ENCODE results near the gene CD93.

CD93 gene

GRCh38 chr20:23106271-23106851, 20.2 kb upstream of the CD93 start:
- Histone ChIP-seq H3K9ac (ENCODE audit: low read depth, low read length) (no peak overlapping the region), H3K27me3 (ENCODE audit: control insufficient read depth, insufficient read depth, low read length) (no peaks in the 10 kb centered on the region), H3K9me3 (ENCODE audit: control insufficient read depth, insufficient read depth, low read length) (no peaks in the 10 kb centered on the region), H3K36me3 (ENCODE audit: control insufficient read depth, insufficient read depth, low read length) (no peaks in the 10 kb centered on the region), H3K4me3 (ENCODE audit: low read depth, low read length) (no peak overlapping the region), H3K4me1 (ENCODE audit: control insufficient read depth, insufficient read depth, low read length) (no peaks in the 10 kb centered on the region)

GRCh38 chr20:23105193-23105592, 19.1 kb upstream of the CD93 start:
- H3K9me3 ChIP-seq (ENCODE audit: control insufficient read depth, insufficient read depth, low read length), result no peaks in the 10 kb centered on the region

GRCh38 chr20:23103284-23104018, 17.3 kb upstream of the CD93 start:
- Histone ChIP-seq H3K9ac (ENCODE audit: low read depth, low read length) (no peak overlapping the region), H3K9me3 (ENCODE audit: control insufficient read depth, insufficient read depth, low read length) (no peaks in the 10 kb centered on the region), H3K36me3 (ENCODE audit: control insufficient read depth, insufficient read depth, low read length) (no peaks in the 10 kb centered on the region), H3K27me3 (ENCODE audit: control insufficient read depth, insufficient read depth, low read length) (no peaks in the 10 kb centered on the region), H3K4me3 (ENCODE audit: low read depth, low read length) (no peak overlapping the region), H3K4me1 (ENCODE audit: control insufficient read depth, insufficient read depth, low read length) (no peaks in the 10 kb centered on the region)

More at GRCh38 chr20:23105193-23105592, 19.1 kb upstream of the CD93 start:
- Histone ChIP-seq H3K4me3 (ENCODE audit: low read depth, low read length) (no peak overlapping the region), H3K4me1 (ENCODE audit: control insufficient read depth, insufficient read depth, low read length) (no peaks in the 10 kb centered on the region), H3K27me3 (ENCODE audit: control insufficient read depth, insufficient read depth, low read length) (no peaks in the 10 kb centered on the region), H3K36me3 (ENCODE audit: control insufficient read depth, insufficient read depth, low read length) (no peaks in the 10 kb centered on the region), H3K9ac (ENCODE audit: low read depth, low read length) (no peak overlapping the region)

- Histone ChIP-seq H3K27me3 (ENCODE audit: control insufficient read depth, insufficient read depth, low read length) (no peaks in the 10 kb centered on the region), H3K9ac (ENCODE audit: low read depth, low read length) (no peak overlapping the region)
Observed at GRCh38 chr20:23101696-23102406, 15.7 kb upstream of the CD93 start.

DNA sequence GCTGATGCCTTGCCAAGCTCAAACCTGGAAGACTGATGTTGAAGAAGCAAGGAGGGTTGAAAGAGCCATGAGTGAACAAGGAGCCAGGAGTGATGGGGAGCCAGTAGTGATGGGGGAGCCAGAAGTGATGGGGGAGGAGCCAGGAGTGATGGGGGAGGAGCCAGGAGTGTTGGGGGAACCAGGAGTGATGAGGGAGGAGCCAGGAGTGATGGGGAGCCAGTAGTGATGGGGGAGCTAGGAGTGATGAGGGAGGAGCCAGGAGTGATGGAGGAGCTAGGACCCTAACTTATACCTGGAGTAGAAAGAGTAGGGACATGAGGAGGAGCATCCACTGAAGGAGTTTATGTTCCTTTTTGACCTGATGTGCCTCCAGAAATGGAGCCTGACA, 14.6 kb upstream of the CD93 start:
- Histone ChIP-seq H3K9ac (ENCODE audit: low read depth, low read length) (no peak overlapping the region), H3K4me3 (ENCODE audit: low read depth, low read length) (no peak overlapping the region), H3K27me3 (ENCODE audit: control insufficient read depth, insufficient read depth, low read length) (no peaks in the 10 kb centered on the region), H3K36me3 (ENCODE audit: control insufficient read depth, insufficient read depth, low read length) (no peaks in the 10 kb centered on the region), H3K9me3 (ENCODE audit: control insufficient read depth, insufficient read depth, low read length) (no peaks in the 10 kb centered on the region), H3K4me1 (ENCODE audit: control insufficient read depth, insufficient read depth, low read length) (no peaks in the 10 kb centered on the region)

More at GRCh38 chr20:23101696-23102406, 15.7 kb upstream of the CD93 start:
- H3K4me1 ChIP-seq (ENCODE audit: control insufficient read depth, insufficient read depth, low read length), result no peaks in the 10 kb centered on the region
- H3K9me3 ChIP-seq (ENCODE audit: control insufficient read depth, insufficient read depth, low read length), result no peaks in the 10 kb centered on the region
- no peak overlapping the region for H3K4me3 ChIP-seq (ENCODE audit: low read depth, low read length)
- no peaks in the 10 kb centered on the region for H3K36me3 ChIP-seq (ENCODE audit: control insufficient read depth, insufficient read depth, low read length)

GRCh38 chr20:23099791-23100719, 13.9 kb upstream of the CD93 start:
- H3K9ac ChIP-seq (ENCODE audit: low read depth, low read length), result no peak overlapping the region
- no peak overlapping the region for H3K4me3 ChIP-seq (ENCODE audit: low read depth, low read length)
- no peaks in the 10 kb centered on the region for H3K9me3 ChIP-seq (ENCODE audit: control insufficient read depth, insufficient read depth, low read length)
- no peaks in the 10 kb centered on the region for H3K27me3 ChIP-seq (ENCODE audit: control insufficient read depth, insufficient read depth, low read length)
- no peaks in the 10 kb centered on the region for H3K36me3 ChIP-seq (ENCODE audit: control insufficient read depth, insufficient read depth, low read length)
- H3K4me1 ChIP-seq (ENCODE audit: control insufficient read depth, insufficient read depth, low read length), result no peaks in the 10 kb centered on the region

DNA sequence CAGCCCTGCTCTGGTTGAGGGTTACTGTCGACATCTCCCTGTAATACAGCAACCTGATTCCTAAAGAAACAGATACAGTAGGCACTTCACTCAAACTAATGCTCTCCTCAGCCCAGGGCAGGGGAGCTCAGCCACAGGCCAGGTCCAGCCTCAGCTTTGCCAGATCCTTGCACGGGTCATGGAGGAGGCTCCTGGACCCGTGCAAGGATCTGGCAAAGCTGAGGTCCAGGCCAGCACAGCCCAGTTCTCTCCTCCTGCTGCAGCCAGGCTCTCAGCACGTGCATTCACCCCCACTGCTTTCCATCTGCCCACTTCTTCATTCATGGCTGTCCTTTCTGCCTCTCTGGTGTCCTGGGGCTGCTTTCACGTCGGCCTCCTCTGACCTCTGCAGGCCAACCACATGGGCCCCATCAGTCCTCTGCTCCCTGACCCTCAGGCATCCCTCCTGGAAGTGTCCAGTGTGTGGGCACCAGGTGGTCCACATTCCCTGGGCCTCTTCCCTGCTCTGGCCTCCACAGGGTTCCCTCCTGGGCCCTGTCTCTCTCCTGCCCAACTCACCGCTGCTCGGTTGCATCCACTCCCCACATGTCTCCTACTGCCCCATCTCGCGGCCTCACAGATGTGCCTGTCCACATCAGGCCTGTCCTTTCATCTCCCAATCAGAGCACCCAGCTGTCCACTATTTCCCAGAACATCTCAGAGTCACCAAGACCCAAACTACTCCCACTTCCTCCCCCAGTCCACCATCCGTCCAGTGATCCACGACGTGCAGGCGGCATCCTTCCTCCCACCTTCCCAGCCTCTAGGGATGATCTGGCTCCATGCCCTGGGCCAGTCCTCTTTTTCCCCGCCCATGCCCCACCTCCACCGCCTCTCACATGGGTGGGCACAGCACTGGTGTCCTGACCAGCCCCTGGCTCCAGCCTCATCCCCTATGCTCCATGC, 11.8 kb upstream of the CD93 start:
- no peaks in the 10 kb centered on the region for H3K27me3 ChIP-seq (ENCODE audit: control insufficient read depth, insufficient read depth, low read length)
- H3K36me3 ChIP-seq (ENCODE audit: control insufficient read depth, insufficient read depth, low read length), result no peaks in the 10 kb centered on the region
- H3K4me1 ChIP-seq (ENCODE audit: control insufficient read depth, insufficient read depth, low read length), result no peaks in the 10 kb centered on the region
- H3K4me3 ChIP-seq (ENCODE audit: low read depth, low read length), result no peak overlapping the region
- no peak overlapping the region for H3K9ac ChIP-seq (ENCODE audit: low read depth, low read length)
- no peaks in the 10 kb centered on the region for H3K9me3 ChIP-seq (ENCODE audit: control insufficient read depth, insufficient read depth, low read length)

GRCh38 chr20:23096986-23097520, 10.9 kb upstream of the CD93 start:
- Histone ChIP-seq H3K9ac (ENCODE audit: low read depth, low read length) (no peak overlapping the region), H3K9me3 (ENCODE audit: control insufficient read depth, insufficient read depth, low read length) (no peaks in the 10 kb centered on the region), H3K4me1 (ENCODE audit: control insufficient read depth, insufficient read depth, low read length) (no peaks in the 10 kb centered on the region), H3K27me3 (ENCODE audit: control insufficient read depth, insufficient read depth, low read length) (no peaks in the 10 kb centered on the region), H3K36me3 (ENCODE audit: control insufficient read depth, insufficient read depth, low read length) (no peaks in the 10 kb centered on the region), H3K4me3 (ENCODE audit: low read depth, low read length) (no peak overlapping the region)

DNA sequence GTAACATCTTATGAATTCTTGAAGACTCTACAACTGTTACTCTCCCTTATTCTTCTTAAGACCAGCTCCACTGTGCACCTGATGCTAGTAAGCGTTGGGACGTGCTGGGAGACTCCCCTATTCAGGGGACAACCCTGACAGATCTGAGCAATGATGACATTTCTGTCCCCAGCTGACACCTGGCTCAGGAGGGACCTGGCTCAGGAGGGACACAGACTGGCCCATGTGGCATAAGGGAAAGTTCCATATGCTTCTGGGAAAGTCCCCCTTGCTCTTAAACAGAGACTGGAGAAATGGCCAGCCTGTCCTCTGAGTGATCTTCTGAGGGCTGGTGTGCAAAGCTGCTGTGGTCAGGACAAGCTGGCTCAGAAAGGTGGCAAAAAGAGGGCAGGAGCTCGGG, 10.0 kb upstream of the CD93 start:
- Histone ChIP-seq H3K36me3 (ENCODE audit: control insufficient read depth, insufficient read depth, low read length) (no peaks in the 10 kb centered on the region), H3K4me1 (ENCODE audit: control insufficient read depth, insufficient read depth, low read length) (no peaks in the 10 kb centered on the region), H3K9me3 (ENCODE audit: control insufficient read depth, insufficient read depth, low read length) (no peaks in the 10 kb centered on the region), H3K27me3 (ENCODE audit: control insufficient read depth, insufficient read depth, low read length) (no peaks in the 10 kb centered on the region), H3K9ac (ENCODE audit: low read depth, low read length) (no peak overlapping the region), H3K4me3 (ENCODE audit: low read depth, low read length) (no peak overlapping the region)

GRCh38 chr20:23095499-23095898, 9.4 kb upstream of the CD93 start:
- H3K36me3 ChIP-seq (ENCODE audit: control insufficient read depth, insufficient read depth, low read length), result no peaks in the 10 kb centered on the region
- H3K4me1 ChIP-seq (ENCODE audit: control insufficient read depth, insufficient read depth, low read length), result no peaks in the 10 kb centered on the region
- no peaks in the 10 kb centered on the region for H3K27me3 ChIP-seq (ENCODE audit: control insufficient read depth, insufficient read depth, low read length)
- no peaks in the 10 kb centered on the region for H3K9me3 ChIP-seq (ENCODE audit: control insufficient read depth, insufficient read depth, low read length)
- no peak overlapping the region for H3K4me3 ChIP-seq (ENCODE audit: low read depth, low read length)
- H3K9ac ChIP-seq (ENCODE audit: low read depth, low read length), result no peak overlapping the region
